ENCODE measurements around the gene ST7. TPM values are rescaled to one million over a fixed set of nuclear protein-coding genes. Genes with fewer than 3 reads are reported as not detected.
"Not testable (repeated sequence)": the region's sequence is repeated elsewhere in the genome, so short reads cannot be mapped to it uniquely, and the experiment has no call there.

The ST7 gene
- total and polyA plus RNA-seq, 2 of the 8 experiments (the other 6 are each of a cell fraction or from before 2014, with no cell fraction given), result 16.3 to 18.0 TPM

GRCh38 chr7:117245703-117246102, 292.4 kb downstream of the ST7 start:
- H2AK5ac ChIP-seq (ENCODE audit: low read depth, low read length); H2BK15ac ChIP-seq (ENCODE audit: low read length); H3K9ac ChIP-seq (replicated peaks in 1 of 4; ENCODE audit: extremely low read depth in 1 of 4, low read depth in 3 of 4, low read length in 3 of 4); H3K36me3 ChIP-seq (ENCODE audit: control insufficient read depth in 2 of 4, insufficient read depth in 4 of 4, low read length in 3 of 4); H2BK12ac ChIP-seq (ENCODE audit: low read depth, low read length); H3K27me3 ChIP-seq (replicated peaks in 1 of 4; ENCODE audit: control insufficient read depth in 3 of 4, extremely low read depth in 1 of 4, insufficient read depth in 3 of 4, low read length in 3 of 4); H4K8ac ChIP-seq (ENCODE audit: extremely low read depth, insufficient read depth, low read length); H2BK5ac ChIP-seq (ENCODE audit: low read depth, low read length); H3K4me2 ChIP-seq (ENCODE audit: insufficient read depth in 1 of 2, low read depth in 2 of 2, low read length in 2 of 2); FAIRE-seq; H3K14ac ChIP-seq (ENCODE audit: insufficient read length); H3K23ac ChIP-seq (ENCODE audit: insufficient read length); H3K4me3 ChIP-seq (ENCODE audit: extremely low read depth in 1 of 4, insufficient read depth in 2 of 4, low read depth in 3 of 4, low read length in 4 of 4); POLR2A ChIA-PET (ENCODE audit: partially characterized antibody); H3K4ac ChIP-seq (replicated peaks; ENCODE audit: insufficient read length, low read depth, low read length); H3K79me2 ChIP-seq (ENCODE audit: control insufficient read depth in 1 of 2, insufficient read depth in 2 of 2, low read length in 2 of 2); H3K56ac ChIP-seq (replicated peaks; ENCODE audit: insufficient read length, low read depth, low read length); H2BK120ac ChIP-seq (replicated peaks; ENCODE audit: low read depth, low read length); H3K27ac ChIP-seq (ENCODE audit: low read depth, low read length); H4K20me1 ChIP-seq (replicated peaks in 1 of 2; ENCODE audit: control insufficient read depth in 1 of 2, insufficient read depth in 2 of 2, low read length in 2 of 2); H4K5ac ChIP-seq (ENCODE audit: insufficient read length, low read depth, low read length); CTCF ChIA-PET (ENCODE audit: partially characterized antibody); H3K23me2 ChIP-seq (ENCODE audit: low read depth, low read length); H2BK20ac ChIP-seq (ENCODE audit: low read length); H3K4me1 ChIP-seq (replicated peaks in 1 of 4; ENCODE audit: control insufficient read depth in 3 of 4, insufficient read depth in 4 of 4, low read length in 3 of 4); H4K91ac ChIP-seq (replicated peaks; ENCODE audit: insufficient read length, low read length); H3K18ac ChIP-seq (ENCODE audit: extremely low read depth, low read length); H2AFZ ChIP-seq (ENCODE audit: low read length); H3K79me1 ChIP-seq (ENCODE audit: low read depth, low read length); H3K9me3 ChIP-seq (ENCODE audit: insufficient read depth in 2 of 2, low read depth in 1 of 2, low read length in 1 of 2); DNase-seq (ENCODE audit: low read depth in 1 of 2, low spot score in 2 of 2): not testable (repeated sequence)
- WGBS, 2 experiments (ENCODE audit: extremely low coverage in 1 of 2, insufficient coverage in 1 of 2, insufficient read length in 1 of 2, insufficient replicate concordance in 2 of 2, low coverage in 1 of 2, low lambda C conversion rate in 2 of 2, missing lambda C conversion rate in 1 of 2), result 83% methylated on average over 2 of the region's 2 CpGs; no CpG with 5 or more reads in 1 of the 2 experiments

Data from H1 (cell line).